ENCODE measurements around the gene TMEM248.
"Not testable (repeated sequence)": the region's sequence is repeated elsewhere in the genome, so short reads cannot be mapped to it uniquely, and the experiment has no call there.

TMEM248 gene

GRCh38 chr7:66908598-66908997 is 12.4 kb upstream of the TMEM248 start:
- DNase-seq (ENCODE audit: low read depth) = not testable (repeated sequence)

- DNase-seq (ENCODE audit: low read depth) = no peak
These were observed 10.2 kb upstream of the TMEM248 start for GRCh38 chr7:66910789-66911188.

GRCh38 chr7:66911191-66911590 is 9.8 kb upstream of the TMEM248 start:
- not testable (repeated sequence) for DNase-seq (ENCODE audit: low read depth)

- DNase-seq (ENCODE audit: low read depth) = no peak
These were observed 8.8 kb upstream of the TMEM248 start for GRCh38 chr7:66912195-66912594.

- DNase-seq (ENCODE audit: low read depth) = no peak
These were observed 7.6 kb upstream of the TMEM248 start for GRCh38 chr7:66913118-66914037.

- DNase-seq (ENCODE audit: low read depth) = not testable (repeated sequence)
These were observed 3.1 kb upstream of the TMEM248 start for GRCh38 chr7:66917904-66918303.

GRCh38 chr7:66919304-66919703 is 1.7 kb upstream of the TMEM248 start:
- DNase-seq (ENCODE audit: low read depth) = no peak

- no peak for DNase-seq (ENCODE audit: low read depth)
These were observed 1.3 kb upstream of the TMEM248 start for GRCh38 chr7:66919704-66920103.

GRCh38 chr7:66920256-66920655 is 769 bp upstream of the TMEM248 start:
- no peak for DNase-seq (ENCODE audit: low read depth)

GRCh38 chr7:66921396-66921917 is 432 bp downstream of the TMEM248 start:
- DNase-seq (ENCODE audit: low read depth) = no peak

- DNase-seq (ENCODE audit: low read depth) = no peak
These were observed 977 bp downstream of the TMEM248 start for GRCh38 chr7:66921918-66922486.

GRCh38 chr7:66925255-66925654 is 4.2 kb downstream of the TMEM248 start:
- DNase-seq (ENCODE audit: low read depth) = no peak

GRCh38 chr7:66927348-66927948 is 6.4 kb downstream of the TMEM248 start:
- no peak for DNase-seq (ENCODE audit: low read depth)

- no peak for DNase-seq (ENCODE audit: low read depth)
These were observed 7.4 kb downstream of the TMEM248 start for GRCh38 chr7:66928388-66928787.

GRCh38 chr7:66929165-66929564 is 8.1 kb downstream of the TMEM248 start:
- DNase-seq (ENCODE audit: low read depth) = no peak

GRCh38 chr7:66929935-66930334 is 8.9 kb downstream of the TMEM248 start:
- no peak for DNase-seq (ENCODE audit: low read depth)

GRCh38 chr7:66930341-66930740 is 9.3 kb downstream of the TMEM248 start:
- DNase-seq (ENCODE audit: low read depth) = no peak

GRCh38 chr7:66933469-66933868 is 12.4 kb downstream of the TMEM248 start:
- DNase-seq (ENCODE audit: low read depth) = no peak

GRCh38 chr7:66937940-66938339 is 16.9 kb downstream of the TMEM248 start:
- no peak for DNase-seq (ENCODE audit: low read depth)

GRCh38 chr7:66939325-66939724 is 18.3 kb downstream of the TMEM248 start:
- no peak for DNase-seq (ENCODE audit: low read depth)

- DNase-seq (ENCODE audit: low read depth) = no peak
These were observed 25.5 kb downstream of the TMEM248 start for GRCh38 chr7:66946545-66946944.

- DNase-seq (ENCODE audit: low read depth) = no peak
These were observed 27.6 kb downstream of the TMEM248 start for GRCh38 chr7:66948480-66949109.

Measured in fibroblast of the conjunctiva (primary cell).